ENCODE data around the gene STK39. TPM values are rescaled to one million over a fixed set of nuclear protein-coding genes. Genes with fewer than 3 reads are reported as not detected.
A peak's percentile ranks its signal among the peaks of the same experiment; 100 is the strongest.

Gene STK39
- total and polyA plus RNA-seq, 2 donors (not counting 1 experiment from before 2014, with no cell fraction given) = 2.3 to 14.6 TPM

- H3K27me3 ChIP-seq (replicated peaks in 1 of 4; ENCODE audit: control extremely low read depth in 1 of 4, control insufficient read depth in 3 of 4, insufficient read depth in 4 of 4, low read length in 3 of 4) = no peaks in the 10 kb centered on the region
- Mint-ChIP-seq H3K27ac (peak overlapping the region; percentile 48), H3K27me3 (no peaks in the 10 kb centered on the region), H3K4me1 (peaks cover 36% of the 10 kb centered on the region), H3K9me3 (ENCODE audit: insufficient read depth) (no peaks in the 10 kb centered on the region), H3K4me3 (peak overlapping the region; percentile 50)
- peaks cover 21% of the 10 kb centered on the region for H4K20me1 ChIP-seq (ENCODE audit: control insufficient read depth, insufficient read depth, low read length, poor library complexity, severe bottlenecking)
- peak; percentile 59 for ATAC-seq (ENCODE audit: low read depth)
- TF ChIP-seq EZH2 (IDR thresholded peaks at IDR 0.05; ENCODE audit: borderline replicate concordance, insufficient read depth, low read depth, low read length, poor library complexity, severe bottlenecking) (no peak), CTCF (IDR thresholded peaks at IDR 0.05) (no peak)
- POLR2A ChIA-PET = no interaction called here
- peak; percentile 48 for DNase-seq
- H2AFZ ChIP-seq (ENCODE audit: insufficient read depth, low read depth, low read length, poor library complexity, severe bottlenecking) = no peak overlapping the region
- no peaks in the 10 kb centered on the region for H3K36me3 ChIP-seq (replicated peaks in 1 of 2; ENCODE audit: control extremely low read depth in 1 of 2, control insufficient read depth in 1 of 2, extremely low read depth in 1 of 2, insufficient read depth in 2 of 2, low read length in 1 of 2)
- H3K4me1 ChIP-seq (ENCODE audit: control insufficient read depth in 2 of 2, insufficient read depth in 2 of 2, low read length in 2 of 2) = peaks cover 31 to 38% of the 10 kb centered on the region in 2 donors
- 0% methylated on average over 2 of the region's 7 CpGs for WGBS (ENCODE audit: insufficient coverage)
- no peak overlapping the region for H3K4me3 ChIP-seq (ENCODE audit: control extremely low read depth in 1 of 5, extremely low read depth in 1 of 5, insufficient read depth in 1 of 5, low read depth in 2 of 5, low read length in 4 of 5)
- no peaks in the 10 kb centered on the region for H3K9me3 ChIP-seq (ENCODE audit: control extremely low read depth in 1 of 3, control insufficient read depth in 2 of 3, insufficient read depth in 1 of 3, low read length in 2 of 3)
- H3K9ac ChIP-seq (ENCODE audit: low read length) = no peak overlapping the region
- H3K79me2 ChIP-seq (ENCODE audit: control insufficient read depth, insufficient read depth, low read length) = peaks cover 38% of the 10 kb centered on the region
- H3K4me2 ChIP-seq (replicated peaks; ENCODE audit: low read depth, low read length, poor library complexity, severe bottlenecking) = peak overlapping the region; percentile 49
- intact Hi-C loops (cut with micrococcal nuclease) = loop anchor here (2.0 kb wide), 1 partner anchor 16 kb away; no protein-coding TSS in a partner anchor
- H3K27ac ChIP-seq (ENCODE audit: low read length in 2 of 2) = peak overlapping the region in 1 of 2 donors; percentile 27
- CTCF ChIA-PET = interaction anchor here (1.0 to 1.2 kb wide), 2 partner anchors 9 to 77 kb away, joined by 3 to 4 read pairs; no protein-coding TSS in a partner anchor
These were observed 52.4 kb downstream of the STK39 start for GRCh38 chr2:168194784-168195522.

All from B cell (primary cell).